ENCODE data around the gene WIPF3.

The WIPF3 gene

DNA sequence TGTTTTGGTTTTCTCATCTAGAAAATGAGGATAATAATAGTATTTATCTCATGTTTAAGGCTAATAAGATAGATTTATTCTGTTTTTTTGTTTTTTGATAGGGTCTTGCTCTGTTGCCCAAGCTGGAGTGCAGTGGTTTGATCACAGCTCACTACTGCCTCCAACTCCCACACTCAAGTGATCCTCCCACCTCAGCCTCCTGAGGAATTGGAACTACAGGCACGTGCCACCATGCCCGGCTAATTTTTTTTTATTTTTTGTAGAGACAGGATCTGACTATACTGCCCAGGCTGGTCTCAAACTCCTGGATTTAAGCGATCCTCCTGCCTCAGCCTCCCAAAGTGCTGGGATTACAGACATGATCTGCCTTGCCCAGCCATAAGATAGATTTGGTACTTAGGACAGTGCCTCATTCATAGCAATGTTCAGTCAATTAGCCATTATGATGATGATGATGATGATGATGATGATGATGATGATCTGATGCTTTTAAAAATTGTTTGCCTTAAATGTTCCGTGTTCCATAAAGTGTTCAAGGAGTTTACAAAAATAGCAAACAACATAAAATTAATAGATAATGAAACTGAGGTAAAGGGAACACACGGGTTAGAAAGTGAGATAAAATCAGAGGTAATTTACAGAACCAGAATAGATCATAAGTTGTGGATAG lies 4.6 kb downstream of the WIPF3 start:
- DNase-seq (ENCODE audit: insufficient read length) (no peak), FAIRE-seq (no peak)
- no peak for TF ChIP-seq POLR2A (IDR thresholded peaks at IDR 0.05; ENCODE audit: low read depth, low read length)
- no peak for TF ChIP-seq POLR2AphosphoS5 (IDR thresholded peaks at IDR 0.05; ENCODE audit: low read depth, low read length)

DNA sequence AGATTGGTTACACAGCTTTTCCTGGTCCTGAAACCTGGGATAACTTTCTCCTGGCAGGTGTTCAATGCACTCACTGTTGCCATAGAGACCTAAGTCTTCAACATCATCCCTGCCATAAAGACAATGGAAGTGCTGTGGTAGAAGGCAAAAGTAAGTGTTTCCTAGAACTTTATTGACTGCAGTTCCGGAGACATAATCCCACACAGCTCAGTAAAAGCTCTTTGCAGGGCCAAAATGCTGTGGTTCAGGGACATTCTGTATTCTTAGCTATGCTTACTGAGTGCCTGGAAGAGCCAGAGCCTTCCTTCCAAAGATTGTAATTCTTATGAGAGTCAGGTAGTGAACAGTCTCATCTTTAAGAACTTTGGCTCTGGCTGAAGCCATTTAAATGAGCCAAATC lies 5.3 kb downstream of the WIPF3 start:
- TF ChIP-seq TAF1 (IDR thresholded peaks at IDR 0.05; ENCODE audit: borderline replicate concordance, low read depth, low read length) (no peak), POLR2A (IDR thresholded peaks at IDR 0.05; ENCODE audit: low read depth, low read length) (no peak), POLR2AphosphoS5 (IDR thresholded peaks at IDR 0.05; ENCODE audit: low read depth, low read length) (no peak)
- FAIRE-seq: no peak
- no peak for DNase-seq (ENCODE audit: insufficient read length)

DNA sequence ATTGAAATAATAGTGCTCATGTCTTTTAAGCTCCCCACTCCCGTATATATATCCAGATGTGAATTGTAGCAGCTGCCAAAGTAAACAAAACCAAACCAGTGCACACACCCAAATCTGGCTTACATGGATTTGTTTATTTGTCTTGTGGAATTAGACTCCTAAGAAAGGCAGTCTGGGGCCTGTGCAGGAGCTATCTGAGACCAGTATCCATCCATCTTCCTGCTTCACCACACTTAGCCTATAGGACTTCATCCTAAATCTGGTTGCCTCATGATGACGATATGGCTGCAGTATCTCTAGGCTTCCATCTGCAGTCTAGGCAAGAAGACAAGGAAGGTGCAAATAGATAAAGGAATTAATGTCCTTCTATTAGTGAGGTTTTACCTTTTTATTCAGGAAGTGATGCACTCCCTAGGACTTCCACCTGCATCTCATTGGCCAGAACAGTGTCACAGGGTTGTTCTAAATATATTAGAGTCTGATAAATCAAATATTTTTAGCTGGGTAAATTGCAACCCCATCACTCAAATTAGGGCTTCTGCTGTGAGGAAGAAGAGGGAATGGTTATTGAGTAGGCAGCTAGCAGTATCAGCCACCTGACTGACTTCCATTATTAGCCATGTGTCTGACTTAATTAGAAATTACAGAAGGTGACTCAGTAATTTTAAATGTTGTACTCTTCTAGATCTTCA lies 6.0 kb downstream of the WIPF3 start:
- no peak for TF ChIP-seq POLR2AphosphoS5 (IDR thresholded peaks at IDR 0.05; ENCODE audit: low read depth, low read length)
- no peak for TF ChIP-seq TAF1 (IDR thresholded peaks at IDR 0.05; ENCODE audit: borderline replicate concordance, low read depth, low read length)
- no peak for TF ChIP-seq POLR2A (IDR thresholded peaks at IDR 0.05; ENCODE audit: low read depth, low read length)
- DNase-seq (ENCODE audit: insufficient read length) (no peak), FAIRE-seq (no peak)

DNA sequence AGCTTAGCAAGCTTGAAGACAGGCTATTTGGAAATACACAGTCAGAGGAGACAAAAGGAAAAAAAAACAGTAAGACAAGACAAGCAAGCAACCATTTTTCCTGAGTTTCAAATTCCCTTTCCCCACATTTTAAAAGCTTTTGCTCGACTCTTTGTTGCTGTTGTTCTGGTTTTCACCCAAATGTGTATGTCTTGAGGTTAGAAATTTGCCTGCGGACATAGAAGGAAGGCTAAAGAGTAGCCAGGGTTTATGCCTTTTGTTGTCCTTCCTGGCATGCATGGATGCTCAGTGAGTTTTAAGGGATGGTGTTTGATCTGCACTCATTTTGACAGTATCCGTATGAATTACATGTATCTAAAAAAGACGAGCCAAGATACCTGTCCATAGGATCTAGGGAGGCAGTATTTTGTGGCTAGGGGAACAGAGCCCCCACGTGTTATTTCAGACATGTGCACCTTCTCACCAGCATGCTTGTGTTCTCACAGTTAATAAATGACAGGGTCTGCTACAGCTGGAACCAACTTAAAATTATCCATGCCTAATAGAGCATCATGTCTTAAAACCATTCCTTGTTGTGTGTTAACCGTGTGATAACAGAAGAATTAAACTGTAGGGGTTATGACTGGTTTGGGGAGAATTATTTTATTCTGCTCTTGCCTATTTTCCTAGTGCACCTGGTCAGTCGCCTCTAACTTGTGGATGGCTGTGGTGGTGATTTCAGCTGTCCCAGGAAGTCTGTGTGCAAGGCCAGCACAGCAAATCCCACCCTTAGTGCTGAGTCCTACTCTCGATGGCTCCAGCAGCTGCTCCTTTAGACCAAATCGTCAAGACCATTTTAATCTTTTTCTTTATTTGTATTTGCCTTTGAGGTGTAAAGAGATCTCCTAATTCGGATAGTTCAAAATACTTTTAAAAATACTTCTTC lies 9.1 kb downstream of the WIPF3 start:
- no peak for FAIRE-seq
- TF ChIP-seq POLR2AphosphoS5 (IDR thresholded peaks at IDR 0.05; ENCODE audit: low read depth, low read length): no peak
- TF ChIP-seq TAF1 (IDR thresholded peaks at IDR 0.05; ENCODE audit: borderline replicate concordance, low read depth, low read length): no peak
- TF ChIP-seq POLR2A (IDR thresholded peaks at IDR 0.05; ENCODE audit: low read depth, low read length): no peak
- DNase-seq (ENCODE audit: insufficient read length): no peak

DNA sequence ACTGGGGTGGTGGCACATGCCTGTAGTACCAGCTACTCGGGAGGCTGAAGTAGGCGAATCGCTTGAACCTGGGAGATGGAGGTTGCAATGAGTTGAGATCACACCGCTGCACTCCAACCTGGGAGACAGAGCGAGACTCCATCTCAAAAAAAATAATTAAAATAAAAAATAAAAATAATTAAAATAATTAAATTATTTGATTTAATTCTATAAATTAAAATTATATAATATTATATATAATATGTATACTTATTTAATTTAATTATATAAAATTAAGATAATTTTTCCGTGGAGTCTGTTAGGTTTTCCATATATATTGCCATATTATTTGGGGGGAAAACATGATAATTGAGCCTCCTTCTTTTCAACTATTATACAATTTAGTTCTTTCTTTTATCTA lies 12.0 kb downstream of the WIPF3 start:
- DNase-seq (ENCODE audit: insufficient read length): no peak
- no peak for FAIRE-seq
- TF ChIP-seq TAF1 (IDR thresholded peaks at IDR 0.05; ENCODE audit: borderline replicate concordance, low read depth, low read length) (no peak), POLR2AphosphoS5 (IDR thresholded peaks at IDR 0.05; ENCODE audit: low read depth, low read length) (no peak), POLR2A (IDR thresholded peaks at IDR 0.05; ENCODE audit: low read depth, low read length) (no peak)

DNA sequence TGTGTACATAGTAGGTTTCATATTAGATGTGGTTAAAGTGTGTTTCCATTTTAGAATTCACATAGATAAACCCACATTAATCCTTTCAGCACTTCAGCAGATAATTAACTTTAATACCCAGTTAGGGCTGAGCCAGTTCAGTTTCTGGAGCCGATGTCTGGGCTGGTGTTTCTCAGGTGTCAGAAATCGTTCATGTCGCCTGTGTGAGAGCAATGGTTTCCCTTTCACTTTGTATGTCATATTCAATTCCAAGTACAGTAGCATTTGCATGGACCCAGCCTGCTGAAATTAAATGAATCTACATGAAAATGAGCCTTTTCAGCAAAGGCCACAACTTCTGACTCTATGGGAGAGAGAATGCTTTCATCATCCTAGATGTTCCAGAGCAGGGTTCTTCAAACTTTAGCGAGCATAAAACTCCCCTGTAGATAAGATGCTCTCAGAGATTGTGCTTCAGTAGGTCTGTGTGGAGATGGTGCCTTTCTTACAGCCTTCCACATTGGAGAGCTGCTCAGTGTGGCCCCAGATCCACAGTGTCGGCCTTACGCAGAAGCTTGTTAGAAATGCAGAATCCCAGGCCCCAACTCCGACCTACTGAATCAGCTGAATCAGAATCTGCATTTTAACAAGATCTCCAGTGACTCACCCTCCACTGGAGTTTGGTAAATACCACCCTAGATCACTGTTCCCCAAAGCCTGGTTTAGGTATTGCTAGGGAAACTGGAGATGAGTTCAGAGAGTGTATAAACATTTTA lies 19.6 kb downstream of the WIPF3 start:
- FAIRE-seq: peak; percentile 83
- DNase-seq (ENCODE audit: insufficient read length): peak; percentile 9
- TF ChIP-seq POLR2A (IDR thresholded peaks at IDR 0.05; ENCODE audit: low read depth, low read length) (no peak), POLR2AphosphoS5 (IDR thresholded peaks at IDR 0.05; ENCODE audit: low read depth, low read length) (no peak), TAF1 (IDR thresholded peaks at IDR 0.05; ENCODE audit: borderline replicate concordance, low read depth, low read length) (no peak)

DNA sequence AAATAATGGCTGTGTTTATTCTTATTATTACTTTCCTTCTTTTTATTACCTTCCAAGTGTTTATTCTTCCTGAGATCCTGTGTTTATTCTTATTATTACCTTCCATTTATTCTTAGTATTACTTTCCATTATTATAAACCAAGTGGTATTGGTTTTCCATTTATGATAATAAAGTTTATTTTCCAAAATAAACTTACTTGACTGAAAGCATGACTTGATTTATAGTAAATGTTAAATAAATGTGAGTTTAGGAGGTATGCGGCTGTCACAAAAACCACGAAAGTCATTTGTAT lies 20.2 kb downstream of the WIPF3 start:
- FAIRE-seq (no peak), DNase-seq (ENCODE audit: insufficient read length) (no peak)
- TF ChIP-seq POLR2AphosphoS5 (IDR thresholded peaks at IDR 0.05; ENCODE audit: low read depth, low read length) (no peak), POLR2A (IDR thresholded peaks at IDR 0.05; ENCODE audit: low read depth, low read length) (no peak), TAF1 (IDR thresholded peaks at IDR 0.05; ENCODE audit: borderline replicate concordance, low read depth, low read length) (no peak)

DNA sequence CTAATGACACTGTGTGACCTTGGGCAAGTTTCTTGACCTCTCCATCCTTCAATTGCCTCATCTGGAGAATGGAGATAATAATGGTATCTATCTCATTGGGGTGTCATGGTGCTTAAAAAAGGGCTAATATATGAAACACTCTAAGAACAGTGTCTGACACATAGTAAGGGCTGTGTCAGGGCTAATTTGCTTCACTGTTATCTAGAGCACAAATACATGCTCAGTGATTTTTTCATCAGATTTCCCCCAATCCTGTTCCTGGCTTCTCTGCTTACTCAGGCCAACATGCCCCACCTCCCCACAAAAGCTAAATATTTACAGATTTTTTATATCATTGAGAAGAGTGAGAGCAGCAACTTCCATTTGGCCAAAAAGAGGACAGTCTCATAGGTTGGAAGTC lies 20.6 kb downstream of the WIPF3 start:
- no peak for FAIRE-seq
- no peak for TF ChIP-seq POLR2A (IDR thresholded peaks at IDR 0.05; ENCODE audit: low read depth, low read length)
- no peak for TF ChIP-seq POLR2AphosphoS5 (IDR thresholded peaks at IDR 0.05; ENCODE audit: low read depth, low read length)
- no peak for TF ChIP-seq TAF1 (IDR thresholded peaks at IDR 0.05; ENCODE audit: borderline replicate concordance, low read depth, low read length)
- no peak for DNase-seq (ENCODE audit: insufficient read length)

DNA sequence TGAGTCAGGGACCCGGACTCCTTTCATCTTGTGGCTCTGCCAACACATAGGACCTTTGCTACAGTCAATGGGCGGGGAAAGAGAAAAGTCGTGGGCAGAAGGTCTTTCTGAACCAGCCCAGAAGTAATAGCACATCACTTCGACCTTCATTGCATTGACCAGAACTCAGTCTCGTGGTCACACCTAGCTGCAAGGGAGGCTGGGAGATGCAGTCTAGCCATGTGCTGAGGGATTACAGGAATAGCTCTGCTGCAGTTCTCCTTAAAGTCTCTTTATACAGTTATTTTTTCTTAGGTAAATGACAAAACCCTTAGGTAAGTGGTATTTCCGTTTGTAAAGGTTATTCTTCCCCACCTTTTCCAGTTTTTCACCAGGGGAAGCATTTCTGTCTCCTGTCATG lies 25.4 kb downstream of the WIPF3 start:
- DNase-seq (ENCODE audit: insufficient read length) (no peak), FAIRE-seq (no peak)
- TF ChIP-seq TAF1 (IDR thresholded peaks at IDR 0.05; ENCODE audit: borderline replicate concordance, low read depth, low read length) (no peak), POLR2A (IDR thresholded peaks at IDR 0.05; ENCODE audit: low read depth, low read length) (no peak), POLR2AphosphoS5 (IDR thresholded peaks at IDR 0.05; ENCODE audit: low read depth, low read length) (no peak)

DNA sequence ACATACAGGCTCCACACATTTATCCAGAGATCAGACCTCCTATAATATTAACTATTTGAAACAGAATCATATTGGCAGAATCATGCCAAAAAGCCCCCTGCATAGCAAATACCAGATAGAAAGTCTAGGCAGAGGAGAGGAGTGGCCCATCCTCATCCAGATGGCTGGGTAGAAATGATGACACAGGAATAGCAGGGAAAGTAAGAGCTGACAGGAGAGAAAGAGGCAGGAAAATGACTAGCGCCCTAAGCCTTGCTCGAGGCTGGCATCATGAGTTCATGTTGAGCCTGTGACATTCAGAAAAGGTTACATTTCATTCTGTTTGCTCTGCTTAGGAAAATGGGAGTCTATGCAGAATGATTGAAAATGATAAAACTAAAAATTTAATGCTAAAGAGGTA lies 27.6 kb downstream of the WIPF3 start:
- DNase-seq (ENCODE audit: insufficient read length) (no peak), FAIRE-seq (no peak)
- TF ChIP-seq POLR2AphosphoS5 (IDR thresholded peaks at IDR 0.05; ENCODE audit: low read depth, low read length): no peak
- TF ChIP-seq TAF1 (IDR thresholded peaks at IDR 0.05; ENCODE audit: borderline replicate concordance, low read depth, low read length): no peak
- no peak for TF ChIP-seq POLR2A (IDR thresholded peaks at IDR 0.05; ENCODE audit: low read depth, low read length)

DNA sequence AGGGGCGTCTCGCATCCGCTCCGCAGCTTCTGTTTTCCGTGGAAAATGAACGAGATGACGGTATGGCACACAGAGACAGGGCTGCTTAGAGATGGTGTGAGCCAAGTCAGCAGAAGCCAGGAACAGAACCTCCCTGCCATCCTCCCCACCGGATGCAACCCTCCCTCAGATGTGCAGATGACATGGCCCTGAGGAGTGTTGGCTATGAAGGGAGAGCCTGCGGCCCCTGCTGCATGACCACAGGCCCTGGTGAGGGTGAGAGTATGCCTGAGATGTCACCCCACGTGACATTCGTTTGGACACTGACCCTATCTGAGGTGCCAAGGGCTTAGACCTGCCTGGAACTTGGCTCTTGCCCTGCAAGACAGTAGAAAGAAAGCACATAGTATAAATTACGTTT lies 29.4 kb downstream of the WIPF3 start:
- no peak for FAIRE-seq
- TF ChIP-seq POLR2AphosphoS5 (IDR thresholded peaks at IDR 0.05; ENCODE audit: low read depth, low read length) (no peak), TAF1 (IDR thresholded peaks at IDR 0.05; ENCODE audit: borderline replicate concordance, low read depth, low read length) (no peak), POLR2A (IDR thresholded peaks at IDR 0.05; ENCODE audit: low read depth, low read length) (no peak)

More for the DNA sequence above, 29.4 kb downstream of the WIPF3 start:
- no peak for DNase-seq (ENCODE audit: insufficient read length)
